Measurements from ENCODE around the gene ZFYVE1.

ZFYVE1 gene

GRCh38 chr14:73000073-73000472 lies 26.8 kb downstream of the ZFYVE1 start:
- Histone ChIP-seq H2AFZ (ENCODE audit: low read length) (no peak overlapping the region), H3K4me2 (ENCODE audit: low read depth, low read length) (no peak overlapping the region), H3K9me3 (replicated peaks; ENCODE audit: insufficient read depth, low read length) (no peaks in the 10 kb centered on the region), H3K36me3 (replicated peaks; ENCODE audit: insufficient read depth, low read length) (no peaks in the 10 kb centered on the region), H3K9me2 (replicated peaks; ENCODE audit: insufficient read depth, low read length) (no peaks in the 10 kb centered on the region), H3K4me3 (ENCODE audit: low read length) (no peak overlapping the region), H3K9ac (ENCODE audit: low read length) (no peak overlapping the region), H3K27me3 (replicated peaks; ENCODE audit: insufficient read depth, low read length) (no peaks in the 10 kb centered on the region), H3K4me1 (ENCODE audit: low read length) (no peaks in the 10 kb centered on the region), H3K79me2 (ENCODE audit: low read length) (peaks cover 5% of the 10 kb centered on the region), H3K27ac (ENCODE audit: low read length) (no peak overlapping the region), H4K20me1 (ENCODE audit: insufficient read depth, low read length) (no peaks in the 10 kb centered on the region), H3F3A (ENCODE audit: insufficient read depth, low read length) (no peaks in the 10 kb centered on the region)
- no peak for DNase-seq
- TF ChIP-seq EZH2 (optimal IDR thresholded peaks at IDR 0.05; ENCODE audit: low read depth, low read length) (no peak), CTCF (IDR thresholded peaks at IDR 0.05; ENCODE audit: low read length) (no peak), EZH2phosphoT487 (IDR thresholded peaks at IDR 0.05; ENCODE audit: low read length) (no peak)

- H3K9me3 ChIP-seq (replicated peaks; ENCODE audit: insufficient read depth, low read length) = no peaks in the 10 kb centered on the region
- H3K9me2 ChIP-seq (replicated peaks; ENCODE audit: insufficient read depth, low read length) = no peaks in the 10 kb centered on the region
- no peaks in the 10 kb centered on the region for H3F3A ChIP-seq (ENCODE audit: insufficient read depth, low read length)
- no peak overlapping the region for H3K4me3 ChIP-seq (ENCODE audit: low read length)
- no peak for TF ChIP-seq EZH2phosphoT487 (IDR thresholded peaks at IDR 0.05; ENCODE audit: low read length)
- TF ChIP-seq CTCF (IDR thresholded peaks at IDR 0.05; ENCODE audit: low read length) = no peak
- no peak for TF ChIP-seq EZH2 (optimal IDR thresholded peaks at IDR 0.05; ENCODE audit: low read depth, low read length)
- no peak overlapping the region for H3K4me2 ChIP-seq (ENCODE audit: low read depth, low read length)
- H3K79me2 ChIP-seq (ENCODE audit: low read length) = peaks cover 5% of the 10 kb centered on the region
- no peak for DNase-seq
- no peak overlapping the region for H3K9ac ChIP-seq (ENCODE audit: low read length)
- H3K27ac ChIP-seq (ENCODE audit: low read length) = no peak overlapping the region
- no peaks in the 10 kb centered on the region for H3K27me3 ChIP-seq (replicated peaks; ENCODE audit: insufficient read depth, low read length)
- no peaks in the 10 kb centered on the region for H3K4me1 ChIP-seq (ENCODE audit: low read length)
- no peaks in the 10 kb centered on the region for H4K20me1 ChIP-seq (ENCODE audit: insufficient read depth, low read length)
- no peak overlapping the region for H2AFZ ChIP-seq (ENCODE audit: low read length)
- H3K36me3 ChIP-seq (replicated peaks; ENCODE audit: insufficient read depth, low read length) = no peaks in the 10 kb centered on the region
These were observed 27.6 kb downstream of the ZFYVE1 start for GRCh38 chr14:72999316-72999715.

- H3K9ac ChIP-seq (ENCODE audit: low read length) = no peak overlapping the region
- H3K27me3 ChIP-seq (replicated peaks; ENCODE audit: insufficient read depth, low read length) = no peaks in the 10 kb centered on the region
- no peaks in the 10 kb centered on the region for H3K9me3 ChIP-seq (replicated peaks; ENCODE audit: insufficient read depth, low read length)
- H2AFZ ChIP-seq (ENCODE audit: low read length) = no peak overlapping the region
- no peaks in the 10 kb centered on the region for H3K9me2 ChIP-seq (replicated peaks; ENCODE audit: insufficient read depth, low read length)
- no peaks in the 10 kb centered on the region for H3K79me2 ChIP-seq (ENCODE audit: low read length)
- H4K20me1 ChIP-seq (ENCODE audit: insufficient read depth, low read length) = no peaks in the 10 kb centered on the region
- no peak overlapping the region for H3K4me2 ChIP-seq (ENCODE audit: low read depth, low read length)
- no peak overlapping the region for H3K4me3 ChIP-seq (ENCODE audit: low read length)
- no peaks in the 10 kb centered on the region for H3K36me3 ChIP-seq (replicated peaks; ENCODE audit: insufficient read depth, low read length)
- no peak for DNase-seq
- no peaks in the 10 kb centered on the region for H3F3A ChIP-seq (ENCODE audit: insufficient read depth, low read length)
- no peak overlapping the region for H3K27ac ChIP-seq (ENCODE audit: low read length)
- TF ChIP-seq CTCF (IDR thresholded peaks at IDR 0.05; ENCODE audit: low read length) (no peak), EZH2 (optimal IDR thresholded peaks at IDR 0.05; ENCODE audit: low read depth, low read length) (no peak), EZH2phosphoT487 (IDR thresholded peaks at IDR 0.05; ENCODE audit: low read length) (no peak)
- H3K4me1 ChIP-seq (ENCODE audit: low read length) = no peaks in the 10 kb centered on the region
These were observed 28.5 kb downstream of the ZFYVE1 start for GRCh38 chr14:72998252-72998903.
